SHP77 (cell line): ENCODE results near the gene DLX5.
"Not testable (repeated sequence)": the region's sequence is repeated elsewhere in the genome, so short reads cannot be mapped to it uniquely, and the experiment has no call there.

Experiments used
- DNase-seq, 2 experiments: peaks; one replicate each; lab custom pipeline; 2025; lab: John Stamatoyannopoulos, UW

DLX5 gene

DNA sequence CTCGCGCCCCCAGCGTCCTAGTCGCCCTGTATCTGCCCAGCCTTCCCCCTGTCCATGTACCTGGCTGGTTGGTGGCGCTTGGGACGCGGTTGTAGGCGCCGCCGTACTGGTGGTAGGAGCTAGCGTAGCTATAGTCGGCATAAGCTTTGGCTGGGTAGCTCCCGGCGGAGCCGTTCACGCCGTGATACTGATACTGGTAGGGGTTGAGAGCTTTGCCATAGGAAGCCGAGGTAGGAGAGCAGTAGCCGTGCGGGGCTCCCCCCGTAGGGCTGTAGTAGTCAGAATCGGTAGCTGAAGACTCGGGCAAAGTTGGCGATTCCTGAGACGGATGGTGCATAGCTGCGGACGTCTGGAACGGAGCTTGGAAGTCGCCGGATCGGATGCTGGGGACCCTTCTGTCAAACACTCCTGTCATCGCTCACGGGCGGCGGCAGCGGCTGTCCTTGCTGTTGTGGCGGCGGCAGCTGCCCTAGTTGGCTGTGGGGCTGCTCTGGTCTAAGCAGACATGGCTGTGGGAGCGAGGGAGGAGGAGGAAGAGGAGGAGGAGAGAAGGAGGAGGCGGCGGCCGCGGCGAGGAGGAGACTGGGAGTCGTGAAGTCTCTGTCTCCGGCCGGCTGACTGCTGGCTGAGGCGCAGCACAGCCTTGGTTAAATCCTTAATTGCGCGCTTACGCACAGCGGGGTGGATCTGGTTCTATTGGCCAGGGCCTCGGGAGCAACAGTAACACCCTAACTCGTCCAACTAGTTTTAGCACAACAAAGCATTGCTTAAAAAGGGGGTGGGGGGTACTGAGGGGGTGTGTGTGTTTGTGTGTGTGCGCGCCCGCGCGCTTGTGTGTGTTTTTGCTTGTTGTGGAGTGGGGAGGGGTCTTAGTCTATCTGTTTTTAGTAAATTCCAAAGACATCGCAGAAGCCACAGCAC lies at the start of gene DLX5:
TSS of gene DLX5 (minus strand) at position 623 of the 921 bp plus-strand sequence. CDS start at position 415, 208 bp downstream.
- DNase-seq = peak; percentile 17 to 52

DNA sequence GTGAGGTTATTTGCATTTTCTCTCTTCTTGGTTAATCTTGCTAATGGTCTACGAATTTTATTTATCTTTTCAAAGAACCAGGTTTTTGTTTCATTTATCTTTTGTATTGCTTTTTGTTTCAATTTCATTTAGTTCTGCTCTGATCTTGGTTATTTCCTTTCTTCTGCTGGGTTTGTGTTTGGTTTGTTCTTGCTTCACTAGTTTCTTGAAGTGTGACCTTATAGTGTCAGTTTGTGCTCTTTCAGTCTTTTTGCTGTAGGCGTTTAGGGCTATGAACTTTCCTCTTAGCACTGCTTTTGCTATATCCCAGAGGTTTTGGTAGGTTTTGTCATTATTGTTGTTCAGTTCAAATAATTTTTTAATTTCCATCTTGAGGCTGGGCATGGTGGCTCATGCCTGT lies 47.4 kb upstream of the DLX5 start:
- not testable (repeated sequence) for DNase-seq

DNA sequence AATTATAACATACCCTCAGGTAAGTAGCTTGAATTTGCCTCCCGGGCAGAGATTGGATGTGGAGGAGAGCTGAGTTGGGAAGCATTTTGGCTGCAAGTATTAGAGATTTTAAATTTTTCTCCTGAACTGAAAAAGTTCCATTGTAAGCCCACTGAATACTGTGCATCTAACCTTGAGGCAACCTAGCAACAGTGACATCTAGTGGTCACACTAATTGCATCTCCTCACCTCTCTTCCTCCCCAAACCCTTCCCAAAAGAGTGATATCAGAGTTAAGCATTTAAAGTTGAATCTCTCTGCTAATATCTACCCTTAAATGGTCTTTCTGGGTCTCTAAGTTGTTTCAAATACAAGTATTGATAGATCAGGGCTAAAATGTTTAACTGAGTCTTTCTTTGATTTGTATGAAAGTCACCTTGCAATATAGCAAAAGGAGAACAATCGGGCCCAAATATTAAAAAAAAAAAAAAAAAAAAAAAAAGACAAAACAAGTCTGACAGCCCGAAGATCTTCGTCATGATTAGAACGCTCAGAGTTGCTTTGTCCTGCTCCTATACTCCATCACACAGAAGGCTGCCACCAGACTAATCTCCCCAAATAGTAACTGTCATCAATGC lies 40.4 kb upstream of the DLX5 start:
- peak; percentile 22 to 57 for DNase-seq

DNA sequence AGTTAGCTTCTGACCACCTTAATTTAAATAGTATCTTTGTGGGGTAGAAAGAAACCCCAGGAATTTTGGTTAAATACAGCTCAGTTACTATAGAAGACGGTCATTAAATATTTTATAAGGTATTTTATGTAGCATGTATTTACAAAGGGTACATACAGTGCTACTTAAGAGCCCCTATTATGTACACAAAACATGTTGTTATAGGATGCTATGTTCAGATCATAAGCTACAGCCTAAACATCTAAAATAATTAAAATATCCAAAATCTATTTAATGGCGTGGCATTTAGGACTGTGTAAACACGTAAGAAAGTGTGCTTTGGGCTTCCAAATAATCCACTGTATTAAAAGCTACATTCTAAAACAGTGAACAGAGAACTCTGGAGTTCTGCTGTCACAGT lies 39.4 kb upstream of the DLX5 start:
- no peak for DNase-seq

DNA sequence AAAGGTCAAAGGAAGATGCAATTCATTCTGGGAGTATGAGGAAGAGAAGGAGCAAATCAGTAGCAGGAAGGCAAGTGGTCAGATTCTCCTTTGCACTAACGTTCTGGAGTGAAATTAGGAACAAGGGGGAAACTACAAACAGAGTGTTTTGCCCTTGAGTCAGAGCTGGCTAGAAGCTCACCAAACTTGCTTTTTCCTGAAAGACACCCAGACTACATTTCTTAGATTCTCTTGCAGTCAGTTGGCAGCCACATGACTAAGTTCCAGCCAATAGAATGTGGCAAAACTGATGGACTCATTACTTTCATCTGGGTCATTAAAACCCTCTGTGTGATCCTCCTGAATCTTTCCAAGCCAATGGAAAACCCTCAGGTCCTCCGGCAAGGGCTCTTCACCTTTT lies 18.6 kb upstream of the DLX5 start:
- DNase-seq = no peak

DNA sequence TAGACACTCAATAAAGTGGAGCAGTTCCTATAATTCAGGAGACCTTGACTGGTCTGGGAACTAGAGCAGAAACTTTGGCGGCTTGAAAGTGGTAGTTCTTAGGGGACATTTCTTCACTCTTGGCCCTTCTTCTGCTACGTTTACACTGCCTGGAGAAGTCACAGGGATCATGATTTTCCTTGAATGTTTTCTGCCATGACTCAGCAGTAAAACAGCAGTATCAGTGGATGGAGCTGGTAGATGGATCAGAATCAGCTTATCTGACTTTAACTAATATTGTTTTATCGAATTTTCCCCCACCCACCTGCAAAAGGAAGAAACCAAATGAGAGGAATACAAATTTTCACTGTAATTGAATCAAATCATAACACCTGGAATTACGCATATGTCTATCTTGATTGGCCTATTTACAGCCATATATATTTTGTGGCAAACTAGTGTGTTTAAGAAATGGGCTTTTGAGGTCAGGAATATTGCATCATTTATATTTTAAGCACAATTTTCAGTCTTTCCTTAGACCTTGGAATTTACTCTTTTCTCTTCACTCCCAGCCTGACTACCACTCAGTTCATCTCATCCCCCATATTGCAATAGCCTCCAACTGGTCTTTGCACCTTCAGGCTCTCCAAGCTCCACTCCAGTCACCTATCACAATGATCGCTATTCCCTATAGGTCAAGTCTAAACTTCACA lies 14.9 kb upstream of the DLX5 start:
- no peak for DNase-seq

DNA sequence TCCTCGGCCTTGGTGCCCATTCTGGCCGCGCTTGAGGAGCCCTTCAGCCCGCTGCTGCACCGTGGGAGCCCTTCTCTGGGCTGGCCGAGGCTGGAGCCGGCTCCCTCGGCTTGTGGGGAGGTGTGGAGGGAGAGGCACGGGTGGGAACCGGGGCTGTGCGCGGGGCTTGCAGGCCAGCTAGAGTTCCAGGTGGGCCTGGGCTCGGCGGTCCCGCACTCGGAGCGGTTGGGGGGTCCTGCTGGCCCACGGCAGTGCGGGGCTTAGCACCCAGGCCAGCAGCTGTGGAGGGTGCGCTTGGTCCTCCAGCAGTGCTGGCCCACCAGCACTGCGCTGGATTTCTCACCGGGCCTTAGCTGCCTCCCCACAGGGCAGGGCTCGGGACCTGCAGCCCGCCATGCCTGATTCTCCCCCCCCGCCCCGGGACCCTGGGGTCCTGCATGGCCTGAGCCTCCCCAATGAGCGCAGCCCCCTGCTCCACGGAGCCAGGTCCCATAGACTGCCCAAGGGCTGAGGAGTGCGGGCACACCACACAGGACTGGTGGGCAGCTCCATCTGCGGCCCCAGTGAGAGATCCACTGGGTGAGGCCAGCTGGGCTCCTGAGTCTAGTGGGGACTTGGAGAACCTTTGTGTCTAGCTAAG lies 9.7 kb upstream of the DLX5 start:
- not testable (repeated sequence) for DNase-seq

DNA sequence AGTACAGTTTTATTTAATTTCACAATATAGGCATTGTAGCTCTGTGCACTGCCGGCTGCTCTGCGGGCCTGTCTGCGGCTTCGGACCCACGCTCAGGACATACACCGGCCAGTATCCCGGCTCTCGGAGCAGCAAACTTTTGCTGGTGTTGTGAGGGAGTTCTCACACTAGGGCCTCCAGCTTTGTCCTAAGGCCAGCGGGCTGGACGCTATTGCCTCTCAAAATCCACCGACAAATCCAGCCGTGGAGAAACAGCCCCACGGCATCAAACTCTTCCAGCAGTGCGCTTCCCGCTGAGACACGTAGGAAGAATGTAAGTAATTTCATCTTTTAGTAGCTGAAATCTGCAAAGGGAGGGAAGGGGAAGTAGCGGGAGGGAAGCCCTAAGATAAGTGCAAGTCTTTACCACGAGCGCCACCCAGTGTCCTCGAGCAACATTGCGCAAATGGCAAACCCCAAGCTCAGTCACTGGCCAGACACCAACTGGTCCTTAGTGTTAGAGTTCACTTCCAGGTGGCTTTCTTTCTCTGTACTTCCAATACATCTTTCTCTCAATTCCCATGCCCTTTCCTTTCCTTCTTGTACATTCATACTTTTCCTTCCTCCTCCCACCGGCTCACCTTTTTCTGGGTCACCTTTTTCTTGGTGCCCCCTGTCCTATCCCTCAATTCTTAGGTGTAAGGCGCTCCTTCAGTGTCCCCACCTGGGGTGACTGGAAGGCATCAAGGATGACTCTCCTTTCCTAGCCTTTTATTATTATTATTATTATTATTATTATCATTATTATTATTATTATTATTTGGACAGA lies 3.0 kb upstream of the DLX5 start:
- peak; percentile 61 to 73 for DNase-seq

DNA sequence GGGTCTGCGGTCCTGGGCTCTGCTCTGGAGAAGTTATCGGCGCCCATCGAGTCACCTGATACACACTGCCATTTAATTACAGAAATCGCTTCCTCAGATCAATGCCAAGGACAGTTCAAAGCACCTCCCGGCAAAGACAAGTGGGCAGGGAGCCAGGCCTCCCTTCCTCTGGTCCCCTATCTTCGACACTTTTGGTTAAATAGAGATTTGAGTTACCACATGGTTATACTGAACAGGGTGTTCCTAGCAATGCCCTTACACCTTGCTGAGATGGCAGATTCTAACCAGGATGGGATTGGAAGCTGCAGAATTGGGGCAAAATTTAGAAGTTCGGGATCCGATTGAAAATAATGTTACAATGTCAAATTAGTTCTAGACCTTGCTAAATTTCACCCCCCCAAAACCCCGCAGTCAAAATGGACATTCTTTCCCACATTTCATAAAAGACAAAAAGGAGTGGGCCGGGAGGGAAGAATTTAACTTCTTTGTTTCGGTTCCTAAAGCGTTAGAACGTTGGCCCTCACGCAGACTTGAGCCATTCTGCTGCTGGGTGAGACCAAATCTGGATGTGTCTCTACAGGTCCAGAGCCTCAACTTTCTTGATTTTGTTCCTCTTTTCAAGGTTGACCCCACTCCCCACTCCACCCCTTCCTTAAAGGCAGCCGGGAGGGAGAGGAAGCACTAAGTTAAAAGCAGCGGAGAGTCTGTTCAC lies 2.2 kb upstream of the DLX5 start:
- DNase-seq = no peak

DNA sequence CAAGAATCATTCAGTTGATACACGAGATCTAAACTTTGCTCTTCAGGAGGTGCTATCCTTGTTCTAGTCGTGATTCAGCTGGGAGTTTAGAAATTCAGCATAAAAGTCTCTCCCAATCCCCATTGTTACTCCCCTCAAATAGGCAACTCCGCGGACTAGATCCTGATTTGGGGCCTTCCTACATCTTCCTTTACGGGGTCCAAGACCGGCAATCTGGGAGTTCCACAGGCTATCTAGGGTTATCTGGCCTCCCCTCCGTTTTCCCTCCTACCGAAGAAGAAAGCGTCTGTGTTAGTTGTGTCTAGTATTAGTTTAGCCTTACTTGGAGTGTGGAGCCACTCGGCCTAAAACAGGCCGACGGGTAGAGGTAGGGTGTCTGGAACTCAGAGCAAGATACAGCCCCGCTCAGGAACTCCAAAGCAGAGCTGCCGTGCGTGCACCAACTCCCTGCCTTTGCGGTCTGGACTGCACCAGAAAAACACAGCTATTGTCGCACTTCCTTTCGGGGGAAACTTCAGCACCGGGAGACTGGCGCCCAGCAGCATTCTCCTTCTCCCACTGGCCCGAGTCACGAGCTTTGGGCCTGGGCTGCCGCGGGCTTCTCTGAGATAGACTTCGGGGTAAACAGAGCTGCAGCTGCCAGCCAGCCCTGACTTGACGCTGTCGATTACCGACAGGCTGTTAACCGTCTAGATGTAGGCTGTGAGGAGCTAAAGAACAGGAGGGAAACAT lies 1.5 kb upstream of the DLX5 start:
- DNase-seq = peak; percentile 37 to 66

DNA sequence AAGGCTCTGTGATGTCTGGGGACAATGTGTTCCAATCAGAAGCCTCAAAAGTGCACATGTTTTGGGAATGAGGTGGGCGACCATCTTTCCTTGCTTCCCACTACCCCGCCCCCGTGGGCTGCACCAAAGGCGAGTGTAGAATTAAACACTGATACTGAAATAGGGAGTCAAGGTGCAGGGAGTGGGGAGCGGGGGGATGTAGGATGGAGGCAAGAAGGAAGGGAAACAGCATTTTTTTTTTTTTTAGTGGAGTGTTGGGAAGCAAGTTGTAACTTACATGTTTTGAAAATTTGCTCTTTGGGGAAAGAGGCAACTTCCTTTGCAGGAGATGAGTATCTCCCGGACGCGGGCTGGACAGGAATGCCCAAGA lies 484 bp upstream of the DLX5 start:
- no peak for DNase-seq

DNA sequence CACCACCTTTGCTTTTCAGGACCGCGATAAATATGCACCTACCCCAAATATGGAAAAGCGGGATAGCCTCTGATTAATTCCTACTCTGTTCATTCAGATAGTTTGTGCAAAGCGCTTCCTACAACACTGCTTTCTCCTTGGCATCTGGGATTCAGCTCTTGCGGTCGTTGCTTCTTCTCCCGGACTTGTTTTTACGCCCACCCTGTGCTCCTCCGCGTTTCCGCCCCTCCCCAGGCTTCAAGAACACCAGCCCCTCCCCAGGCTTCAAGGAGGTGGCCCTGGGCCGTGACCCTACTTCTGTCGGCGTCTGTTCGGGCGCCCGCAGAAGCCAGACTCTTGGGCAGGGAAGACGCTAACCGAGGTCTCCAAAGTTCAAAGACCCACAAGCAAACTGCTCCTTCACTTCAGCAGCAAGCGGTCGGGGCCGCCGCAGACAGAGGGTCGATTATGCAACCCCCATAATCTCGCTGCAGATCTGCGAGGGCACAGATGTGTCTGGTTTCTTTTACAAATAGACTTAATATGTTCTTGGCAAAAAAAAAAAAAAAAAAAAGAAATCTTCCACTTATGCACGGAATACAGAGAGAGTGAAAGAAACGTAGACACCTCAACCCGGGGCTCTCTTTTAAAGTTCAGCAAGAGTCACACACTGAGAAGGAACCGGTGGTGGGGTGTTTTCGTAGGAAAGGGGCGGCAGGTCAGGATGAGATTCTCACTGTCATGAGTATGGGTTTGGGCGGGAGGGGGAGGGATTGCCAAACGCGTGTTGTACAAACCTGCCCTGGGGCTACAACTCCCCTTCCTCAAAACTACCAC lies 1.9 kb downstream of the DLX5 start:
- DNase-seq = no peak

DNA sequence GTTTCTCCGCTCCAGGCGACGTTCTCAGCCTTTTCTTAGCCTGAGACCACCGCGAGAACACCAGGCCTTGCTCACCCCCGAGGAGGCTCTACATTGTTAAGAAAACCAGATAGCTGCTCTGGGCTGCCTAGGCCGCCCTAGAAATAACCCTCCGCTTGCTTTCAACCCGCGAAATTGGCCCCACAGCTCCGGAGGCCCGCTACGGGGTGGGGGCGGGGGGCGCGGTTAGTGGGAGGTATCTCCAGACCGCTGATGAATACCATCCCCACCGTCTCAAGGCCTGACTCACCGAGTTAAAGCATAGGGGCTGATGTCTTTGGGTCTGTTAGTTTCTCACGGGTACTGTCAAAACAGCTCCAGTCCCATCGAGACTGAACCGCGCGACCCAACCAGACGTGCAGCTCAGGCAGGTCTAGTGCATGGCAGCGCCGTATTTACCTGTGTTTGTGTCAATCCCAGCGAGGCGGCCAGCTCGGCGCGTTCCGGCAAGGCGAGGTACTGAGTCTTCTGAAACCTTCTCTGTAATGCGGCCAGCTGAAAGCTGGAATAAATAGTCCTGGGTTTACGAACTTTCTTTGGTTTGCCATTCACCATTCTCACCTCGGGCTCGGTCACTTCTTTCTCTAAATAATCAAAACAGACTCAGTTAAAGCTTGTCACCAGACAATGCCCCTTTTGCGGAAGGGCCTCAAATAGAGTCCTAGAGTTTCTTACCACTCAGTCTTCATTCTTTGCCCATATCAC lies 2.7 kb downstream of the DLX5 start:
- DNase-seq = no peak

DNA sequence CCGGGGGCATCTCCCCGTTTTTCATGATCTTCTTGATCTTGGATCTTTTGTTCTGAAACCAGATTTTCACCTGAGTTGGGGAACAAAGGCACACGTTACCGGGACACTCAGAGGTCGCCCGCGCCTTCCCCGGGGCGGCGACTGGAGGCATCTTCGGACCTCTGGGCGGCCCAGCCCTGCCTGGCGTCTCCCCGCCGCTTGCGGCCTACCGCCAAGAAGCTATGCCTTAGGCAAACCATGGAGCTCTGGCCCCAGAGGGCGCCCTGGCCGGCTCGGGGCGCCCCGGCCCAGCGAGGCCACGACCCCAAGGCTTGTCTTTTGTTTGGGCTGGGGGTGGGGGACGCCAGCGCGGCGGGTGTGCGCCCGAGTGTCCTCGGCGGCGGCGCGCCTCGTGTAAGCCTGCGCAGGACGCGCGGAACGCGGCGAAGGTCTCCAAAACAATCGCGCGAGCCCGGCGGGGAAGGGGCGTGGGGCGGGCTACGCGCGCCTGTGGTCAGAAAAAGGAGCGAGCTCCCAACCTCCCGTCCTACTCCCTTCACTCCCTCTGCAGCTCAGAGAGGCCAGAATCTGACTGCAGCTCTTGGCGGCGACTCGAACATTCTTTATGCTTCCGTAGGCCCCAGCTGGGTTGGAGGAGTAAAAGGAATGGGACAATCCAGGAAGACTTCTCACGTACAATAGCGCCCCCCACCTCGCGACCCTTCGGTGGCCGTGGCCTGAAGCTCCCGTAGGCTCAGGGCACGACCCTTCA lies 3.5 kb downstream of the DLX5 start:
- DNase-seq = no peak

DNA sequence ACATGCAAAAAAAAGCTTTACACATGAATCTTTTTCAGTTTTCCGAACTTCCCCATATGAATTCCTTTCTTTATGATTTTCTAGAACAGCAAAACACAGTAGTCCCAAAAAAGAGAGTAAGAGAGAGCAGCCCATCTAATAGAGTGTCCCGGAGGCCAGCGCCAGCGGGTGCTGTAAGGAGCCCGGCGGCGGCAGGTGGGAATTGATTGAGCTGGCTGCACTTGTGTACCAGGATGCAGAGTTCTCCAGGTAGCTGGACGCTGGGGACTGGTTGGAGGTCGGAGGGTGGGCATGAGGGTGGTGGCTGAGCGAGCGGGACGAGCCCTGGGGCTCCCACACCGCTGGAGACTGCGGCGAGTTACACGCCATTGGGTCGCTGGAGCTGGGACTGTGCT lies 4.0 kb downstream of the DLX5 start:
- no peak for DNase-seq

DNA sequence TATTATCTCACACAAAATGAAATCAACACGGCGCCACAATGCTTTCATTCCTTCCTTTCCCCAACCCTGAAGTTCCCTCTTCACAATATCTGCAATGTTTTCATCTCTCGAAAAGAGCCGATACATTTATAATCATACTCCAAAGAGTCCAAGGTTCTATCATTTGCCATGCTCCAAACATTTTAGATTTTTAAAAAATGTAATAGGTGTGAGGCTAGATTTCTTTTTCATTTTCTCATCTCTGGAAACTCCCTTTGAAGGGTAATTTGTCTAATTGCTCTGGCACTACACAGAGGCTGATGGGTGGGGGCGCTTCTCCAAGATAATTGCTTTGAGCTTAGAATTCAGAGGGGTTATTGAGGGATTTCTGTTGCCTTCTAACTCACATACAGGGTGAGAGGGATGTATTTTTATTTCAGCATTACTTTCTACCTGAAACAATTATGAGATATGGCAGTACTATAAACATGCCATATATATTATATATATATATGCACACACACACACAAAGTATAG lies 4.9 kb downstream of the DLX5 start:
- no peak for DNase-seq

DNA sequence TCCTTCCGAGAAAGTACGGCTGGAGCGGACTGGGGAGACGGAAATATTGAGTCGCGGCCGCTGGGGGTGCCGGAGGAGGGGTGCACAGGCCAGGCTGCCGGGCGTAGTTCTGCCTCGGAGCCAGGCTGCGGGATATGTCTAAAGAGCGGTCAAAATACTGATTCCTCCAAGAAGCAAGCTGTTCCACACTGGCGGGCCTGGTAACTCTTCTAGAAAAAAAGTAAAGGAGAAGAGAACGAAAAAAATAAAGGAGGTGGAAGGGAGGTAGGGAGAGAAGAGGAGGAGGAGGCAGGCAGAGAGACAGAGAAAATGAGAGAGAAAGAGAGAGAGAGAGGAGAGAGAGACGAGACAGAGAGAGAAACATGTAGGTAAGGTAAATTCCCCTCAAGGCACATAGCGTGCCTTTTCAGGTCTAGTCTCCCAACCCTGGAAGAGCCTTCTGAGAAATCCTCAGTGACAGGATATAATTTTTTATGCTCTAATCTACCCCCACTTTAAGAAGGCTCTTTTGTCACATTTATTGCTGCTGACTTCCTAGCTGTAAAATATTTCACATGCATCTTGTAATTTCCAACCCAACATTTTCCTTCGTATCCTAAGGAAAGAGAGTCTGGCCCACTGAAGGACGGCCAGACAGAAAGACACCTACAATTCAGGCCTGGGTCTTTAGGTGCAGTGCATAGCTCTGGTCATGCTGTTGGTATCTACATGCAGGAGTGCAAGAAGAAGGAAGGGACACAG lies 5.7 kb downstream of the DLX5 start:
- no peak for DNase-seq
